GM11168 (cell line): ENCODE measurements around the gene INSYN2B.
"Not testable (repeated sequence)": the region's sequence is repeated elsewhere in the genome, so short reads cannot be mapped to it uniquely, and the experiment has no call there.

Experiments
- in situ Hi-C: fragments of 300-500 bp; cut with MboI; formaldehyde crosslinking; loops from one replicate; pipeline ENCODE4 v1.12.0; 2022; ENCODE audit warnings: low sequenced_read_pairs; ENCODE audit not compliant: unreplicated experiment

INSYN2B gene

GRCh38 chr5:169864483-169864882 is 115.8 kb downstream of the INSYN2B start:
- in situ Hi-C loops = no loop called here

DNA sequence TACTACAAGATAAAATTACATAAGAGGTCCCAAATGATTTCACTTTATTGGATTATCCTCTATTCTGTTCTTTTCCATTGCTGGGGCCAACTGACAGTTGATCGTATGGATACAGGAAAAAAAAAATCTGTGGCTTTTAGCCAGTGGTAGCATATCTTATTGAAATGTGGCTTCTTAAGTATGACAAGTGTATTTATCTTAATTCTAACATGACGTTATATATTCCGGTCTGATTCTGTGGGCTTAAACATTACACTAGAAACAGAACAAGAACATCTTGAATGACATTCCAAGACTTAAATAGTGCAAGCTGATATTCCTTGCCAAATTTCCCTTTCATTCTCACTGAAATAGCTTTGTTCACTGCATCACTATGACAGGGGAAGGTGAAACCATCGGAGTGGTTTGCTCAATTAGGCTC is 117.9 kb downstream of the INSYN2B start:
- in situ Hi-C loops = no loop called here

DNA sequence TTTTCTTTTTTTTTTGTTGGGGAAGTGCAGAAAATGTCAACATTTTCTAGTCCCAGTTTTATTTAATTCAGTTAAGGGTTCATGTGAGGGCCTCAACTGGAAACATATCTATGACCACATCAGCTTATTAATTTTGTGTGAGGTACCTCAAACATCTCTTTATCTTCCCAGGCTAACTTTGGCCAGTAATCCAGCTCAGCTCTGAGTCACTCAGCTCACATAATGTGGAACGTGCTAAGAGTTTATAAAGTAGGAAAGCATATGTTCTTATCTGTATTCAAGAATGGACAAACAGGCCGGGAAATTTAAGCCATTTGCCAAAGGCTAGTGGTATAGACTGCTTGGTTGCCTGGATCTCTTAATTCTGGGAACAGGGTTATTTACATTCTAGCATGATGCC is 118.4 kb downstream of the INSYN2B start:
- in situ Hi-C loops = no loop called here

- in situ Hi-C loops = no loop called here
These were observed 118.9 kb downstream of the INSYN2B start for GRCh38 chr5:169861433-169861832.

DNA sequence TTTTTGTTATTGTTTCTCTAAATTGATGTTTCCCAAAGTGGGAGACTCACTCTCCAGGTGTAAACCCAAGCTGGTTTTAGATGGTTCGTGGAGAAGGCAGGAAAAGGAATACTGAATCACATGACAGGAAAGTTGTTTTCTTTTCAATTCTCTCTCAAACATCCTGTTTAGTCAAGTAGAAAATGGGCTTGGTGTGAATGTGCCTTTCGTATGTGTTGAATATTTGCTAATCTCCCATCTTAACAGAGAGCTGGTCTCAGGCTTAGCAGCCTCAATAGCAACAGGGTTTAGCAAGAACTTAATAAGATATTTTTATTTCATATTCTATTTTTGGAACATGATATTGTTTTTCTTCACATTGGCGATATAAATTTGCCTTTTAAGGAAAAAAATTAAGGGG is 119.7 kb downstream of the INSYN2B start:
- in situ Hi-C loops = no loop called here

GRCh38 chr5:169856571-169856970 is 123.7 kb downstream of the INSYN2B start:
- in situ Hi-C loops = no loop called here

DNA sequence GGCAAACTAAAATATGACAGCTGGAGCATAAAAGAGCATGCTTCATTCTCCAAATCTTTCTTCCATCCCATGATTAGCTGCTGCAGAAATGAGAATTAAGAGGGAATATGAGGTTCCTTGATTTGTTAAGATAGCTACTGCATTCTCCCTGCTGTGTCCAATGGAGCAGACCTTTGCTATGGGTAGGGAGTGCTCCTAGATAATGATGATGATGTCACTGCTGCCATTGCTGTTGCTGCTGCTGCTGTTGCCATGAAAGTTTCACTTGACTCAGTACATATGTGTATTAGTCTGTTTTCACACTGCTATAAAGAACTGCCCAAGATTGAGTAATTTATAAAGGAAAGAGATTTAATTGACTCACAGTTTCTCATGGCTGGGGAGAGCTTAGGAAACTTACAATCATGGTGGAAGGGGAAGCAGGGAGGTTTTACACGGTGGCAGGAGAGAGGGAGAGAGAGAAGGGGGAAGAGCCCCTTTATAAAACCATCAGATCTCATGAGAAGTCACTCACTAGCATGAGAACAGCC is 128.9 kb downstream of the INSYN2B start:
- in situ Hi-C loops = no loop called here

DNA sequence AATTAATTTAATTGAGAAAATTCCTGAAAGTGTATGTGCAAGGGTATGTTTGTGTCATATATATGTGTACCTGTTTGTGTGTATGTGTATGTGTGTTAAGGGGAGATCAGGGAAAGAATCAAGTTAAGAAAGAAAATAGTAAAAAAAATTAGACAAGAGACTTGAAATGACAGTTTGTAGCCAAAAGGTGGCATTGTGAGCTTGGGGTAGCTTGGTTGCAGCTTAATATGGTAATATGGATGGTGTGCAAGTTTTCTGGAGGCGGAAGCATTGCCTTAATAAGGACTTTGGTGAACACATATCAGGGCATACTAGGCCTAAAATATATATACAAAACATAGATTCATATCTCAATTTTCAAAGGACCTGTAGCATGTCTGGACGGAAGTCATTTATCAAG is 129.9 kb downstream of the INSYN2B start:
- in situ Hi-C loops = no loop called here

- in situ Hi-C loops = no loop called here
These were observed 131.5 kb downstream of the INSYN2B start for GRCh38 chr5:169848792-169849191.

DNA sequence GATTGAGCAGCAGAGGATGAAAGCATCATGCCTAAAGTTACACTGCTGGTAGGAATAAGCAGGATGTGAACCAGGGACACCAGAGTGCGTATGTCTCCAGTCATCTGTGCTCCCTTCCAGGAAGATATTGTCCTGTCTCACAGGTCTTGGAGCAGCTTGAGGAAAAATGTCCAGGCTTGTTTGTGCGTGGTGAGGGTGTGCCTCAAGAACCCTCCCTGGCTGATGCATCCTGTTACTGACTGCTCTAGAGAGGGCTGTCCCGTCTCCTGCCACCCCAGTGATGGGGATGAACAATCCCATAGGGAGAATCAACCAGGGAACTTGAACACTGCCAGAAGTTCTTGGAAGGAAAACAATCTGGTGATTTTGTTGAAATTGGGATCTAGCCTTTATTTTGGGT is 132.0 kb downstream of the INSYN2B start:
- in situ Hi-C loops = no loop called here

GRCh38 chr5:169847519-169847918 is 132.8 kb downstream of the INSYN2B start:
- in situ Hi-C loops = no loop called here

DNA sequence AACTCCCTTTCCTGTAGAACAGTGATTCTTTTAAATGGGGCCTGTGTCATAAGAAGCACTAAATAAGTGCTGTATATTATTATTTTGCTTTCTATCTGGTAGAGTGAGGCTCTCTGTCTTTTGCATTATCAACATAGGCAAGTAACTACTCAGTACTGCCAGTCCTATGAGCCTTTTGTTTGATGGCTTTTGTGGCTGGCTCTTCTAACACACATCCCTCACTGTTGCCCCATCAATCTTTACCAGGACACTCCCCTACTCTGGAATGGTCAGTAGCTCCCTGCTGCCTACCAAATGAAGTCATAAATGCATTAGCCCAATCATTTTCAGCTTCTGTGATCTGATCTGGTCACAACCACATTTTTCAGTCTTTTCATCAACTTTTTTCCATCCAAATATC is 137.6 kb downstream of the INSYN2B start:
- in situ Hi-C loops = no loop called here

GRCh38 chr5:169840405-169840804 is 139.9 kb downstream of the INSYN2B start:
- in situ Hi-C loops = no loop called here

DNA sequence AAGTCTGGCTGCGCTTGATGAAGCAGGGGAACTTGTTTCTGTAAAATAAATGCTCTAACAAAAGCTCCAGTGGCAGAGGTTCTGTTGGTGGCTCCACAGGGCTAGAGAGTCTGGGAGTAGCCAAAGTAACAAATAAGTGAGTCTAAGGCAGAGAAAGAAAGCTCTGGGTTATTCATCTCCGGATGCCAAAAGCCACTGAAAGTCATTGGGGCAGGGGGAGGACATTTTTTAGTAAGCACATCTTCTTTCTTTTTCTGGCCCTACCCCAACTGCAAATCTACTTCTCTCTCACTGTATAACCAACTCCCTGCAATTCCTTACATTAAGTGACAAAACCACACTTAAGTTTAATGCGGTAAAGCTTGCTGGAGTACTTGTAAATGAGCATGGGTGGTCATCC is 141.6 kb downstream of the INSYN2B start:
- in situ Hi-C loops = no loop called here

GRCh38 chr5:169837686-169838085 is 142.6 kb downstream of the INSYN2B start:
- in situ Hi-C loops = no loop called here

GRCh38 chr5:169836835-169837536 is 143.3 kb downstream of the INSYN2B start:
- in situ Hi-C loops = no loop called here

- in situ Hi-C loops = not testable (repeated sequence)
These were observed 145.8 kb downstream of the INSYN2B start for GRCh38 chr5:169834540-169834939.

DNA sequence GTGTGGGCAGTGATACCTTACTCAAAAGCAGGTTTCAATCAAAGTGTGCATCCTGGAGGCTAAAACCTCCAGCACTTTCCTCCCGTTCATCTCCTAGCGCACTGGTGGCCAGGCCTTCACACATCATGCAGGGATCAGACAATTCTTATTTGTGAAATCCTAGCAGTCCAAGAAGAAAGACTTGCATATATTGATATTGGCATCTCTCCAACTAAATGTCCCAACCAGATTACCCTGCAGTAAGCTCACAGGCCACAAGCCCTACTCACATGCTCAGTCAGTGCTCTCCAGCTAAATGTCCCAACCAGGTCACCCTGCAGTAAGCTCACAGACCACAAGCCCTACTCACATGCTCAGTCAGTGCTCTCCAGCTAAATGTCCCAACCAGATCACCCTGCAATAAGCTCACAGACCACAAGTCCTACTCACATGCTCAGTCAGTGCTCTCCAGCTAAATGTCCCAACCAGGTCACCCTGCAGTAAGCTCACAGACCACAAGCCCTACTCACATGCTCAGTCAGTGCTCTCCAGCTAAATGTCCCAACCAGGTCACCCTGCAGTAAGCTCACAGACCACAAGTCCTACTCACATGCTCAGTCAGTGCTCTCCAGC is 146.5 kb downstream of the INSYN2B start:
- in situ Hi-C loops = not testable (repeated sequence)

DNA sequence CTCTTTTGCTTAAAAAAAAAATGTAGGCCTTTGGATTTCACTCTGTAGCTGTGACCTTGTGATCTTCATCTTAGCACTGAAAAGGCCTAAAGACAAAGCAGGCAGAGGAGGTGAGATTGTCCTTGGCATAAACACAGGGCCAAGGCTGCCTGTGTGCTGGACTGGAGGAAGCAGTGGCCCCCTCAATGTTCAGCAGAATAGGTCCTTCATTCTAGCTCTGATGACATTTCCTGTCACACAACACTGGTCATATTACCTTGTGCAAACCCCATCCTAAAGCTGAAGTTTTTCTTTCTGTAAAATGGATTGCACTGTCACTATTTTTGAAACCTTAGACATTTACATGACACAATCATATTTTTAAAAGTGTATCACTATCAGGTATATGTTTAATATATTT is 147.4 kb downstream of the INSYN2B start:
- in situ Hi-C loops = no loop called here

DNA sequence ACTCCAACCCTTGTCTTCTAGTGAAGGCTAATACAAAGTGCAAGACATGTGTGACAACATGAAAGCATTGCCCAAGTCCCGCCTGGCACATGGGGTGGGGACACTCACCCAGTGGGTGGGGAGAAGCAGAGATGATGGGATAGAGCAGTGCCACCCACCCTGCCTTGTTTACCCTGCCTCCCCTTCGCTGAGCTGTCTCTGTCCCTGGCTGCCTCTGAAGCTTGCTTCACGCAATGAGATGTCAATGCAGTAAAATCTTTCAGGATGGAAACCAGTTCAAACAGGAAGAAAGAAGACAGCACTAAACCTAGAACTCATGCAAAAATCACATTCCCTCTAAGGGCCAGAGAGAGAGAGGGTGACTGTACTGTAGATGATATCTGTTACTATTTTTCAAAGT is 148.0 kb downstream of the INSYN2B start:
- in situ Hi-C loops = no loop called here

GRCh38 chr5:169831331-169831730 is 149.0 kb downstream of the INSYN2B start:
- in situ Hi-C loops = no loop called here

- in situ Hi-C loops = no loop called here
These were observed 151.9 kb downstream of the INSYN2B start for GRCh38 chr5:169828385-169828784.
